IMR-90 (cell line): ENCODE results near the gene TCTA. TPM values are rescaled to one million over a fixed set of nuclear protein-coding genes. Genes with fewer than 3 reads are reported as not detected.

ENCODE experiments used
- ATAC-seq: fragments of 200-7000 bp; cut with Tn5 transposase; 2 replicates; pipeline ENCODE4 v1.9.1; 2020; ENCODE audit warnings: low read depth, mild to moderate bottlenecking, moderate library complexity
- BruUV-seq: library from RNA; stranded (reverse); fragments of 400-500 nt; replicated peaks from 2 replicates; lab custom pipeline; 2021; lab: Mats Ljungman, UMichigan
- CTCF ChIA-PET: fragments of 300-600 bp; formaldehyde crosslinking; extraction: SDS; loops from one replicate; lab custom pipeline; 2021; ENCODE audit warnings: antibody characterized with exemption; lab: Yijun Ruan, JAX
- POLR2A ChIA-PET: fragments of 300-600 bp; sonication (Branson Sonifier 250); formaldehyde crosslinking; loops from one replicate; lab custom pipeline; 2022; ENCODE audit warnings: antibody characterized with exemption; ENCODE audit not compliant: unreplicated experiment; lab: Charles Lee
- DNase-seq: peaks from one replicate; pipeline ENCODE4 v3.0.0; 2013
- H2AFZ ChIP-seq: replicated peaks from 2 replicates; pipeline ENCODE3; 2013; ENCODE audit warnings: low read length, mild to moderate bottlenecking; ENCODE audit not compliant: poor library complexity
- H2AK5ac ChIP-seq: 2 replicates; pipeline ENCODE4 v1.6.1; 2013; ENCODE audit warnings: low read depth, low read length, inconsistent platforms
- H2AK9ac ChIP-seq: replicated peaks from 2 replicates; pipeline ENCODE3; 2013; ENCODE audit warnings: mild to moderate bottlenecking, low read depth, low read length, moderate library complexity; ENCODE audit not compliant: poor library complexity
- H2BK120ac ChIP-seq: 2 replicates; pipeline ENCODE4 v1.6.1; 2013; ENCODE audit warnings: low read depth, low read length, inconsistent platforms
- H2BK15ac ChIP-seq: 3 replicates; pipeline ENCODE4 v1.6.1; 2013; ENCODE audit warnings: low read depth, low read length, inconsistent platforms
- H2BK20ac ChIP-seq: 2 replicates; pipeline ENCODE4 v1.6.1; 2013; ENCODE audit warnings: low read depth, mild to moderate bottlenecking, inconsistent platforms, low read length, moderate library complexity
- H2BK5ac ChIP-seq: 2 replicates; pipeline ENCODE4 v1.6.1; 2013; ENCODE audit warnings: mild to moderate bottlenecking, low read depth, low read length, inconsistent platforms; ENCODE audit not compliant: poor library complexity, severe bottlenecking
- H3K14ac ChIP-seq: replicated peaks from 2 replicates; pipeline ENCODE4 v1.6.1; 2013; ENCODE audit warnings: low read depth, low read length, inconsistent platforms
- H3K18ac ChIP-seq: 2 replicates; pipeline ENCODE4 v1.6.1; 2013; ENCODE audit warnings: low read depth, low read length, control low read depth
- H3K23ac ChIP-seq: 2 replicates; pipeline ENCODE4 v1.6.1; 2013; ENCODE audit warnings: low read depth, low read length, inconsistent platforms
- H3K27ac ChIP-seq: 2 replicates; pipeline ENCODE4 v1.5.1; 2013; ENCODE audit warnings: mild to moderate bottlenecking, control low read depth, low read length; ENCODE audit not compliant: insufficient read depth
- H3K27me3 ChIP-seq: 2 replicates; pipeline ENCODE4 v1.6.1; 2013; ENCODE audit warnings: low read length; ENCODE audit not compliant: control insufficient read depth, insufficient read depth
- H3K36me3 ChIP-seq: 2 replicates; pipeline ENCODE4 v1.6.1; 2013; ENCODE audit warnings: low read length, mixed read lengths; ENCODE audit not compliant: control insufficient read depth, insufficient read depth
- H3K4ac ChIP-seq: 2 replicates; pipeline ENCODE4 v1.6.1; 2013; ENCODE audit warnings: low read depth, low read length, inconsistent platforms
- H3K4me1 ChIP-seq: 2 replicates; pipeline ENCODE4 v1.6.1; 2013; ENCODE audit warnings: low read length, mixed read lengths; ENCODE audit not compliant: control insufficient read depth, insufficient read depth
- H3K4me2 ChIP-seq: 2 replicates; pipeline ENCODE4 v1.6.1; 2013; ENCODE audit warnings: low read depth, mild to moderate bottlenecking, control low read depth, low read length, moderate library complexity
- H3K4me3 ChIP-seq: 2 replicates; pipeline ENCODE4 v1.5.1; 2013; ENCODE audit warnings: low read depth, mild to moderate bottlenecking, control low read depth, low read length, moderate library complexity; ENCODE audit not compliant: insufficient read depth
- H3K56ac ChIP-seq: 2 replicates; pipeline ENCODE4 v1.6.1; 2013; ENCODE audit warnings: low read length, inconsistent platforms; ENCODE audit not compliant: insufficient read depth; ENCODE audit errors: extremely low read depth
- H3K79me1 ChIP-seq, 2 experiments: 2 replicates each; pipeline ENCODE4 v1.6.1; 2013; ENCODE audit warnings: low read length in 2 of 2, inconsistent platforms in 1 of 2, low read depth in 1 of 2
- H3K9ac ChIP-seq: 2 replicates; pipeline ENCODE4 v1.6.1; 2013; ENCODE audit warnings: low read depth, low read length, control low read depth
- H3K9me1 ChIP-seq: 2 replicates; pipeline ENCODE4 v1.6.1; 2013; ENCODE audit warnings: low read length, inconsistent platforms; ENCODE audit not compliant: insufficient read depth
- H3K9me3 ChIP-seq: 2 replicates; pipeline ENCODE4 v1.6.1; 2013; ENCODE audit warnings: low read length; ENCODE audit not compliant: control insufficient read depth, insufficient read depth
- H4K20me1 ChIP-seq: 2 replicates; pipeline ENCODE4 v1.6.1; 2013; ENCODE audit warnings: low read length, inconsistent platforms; ENCODE audit not compliant: insufficient read depth
- H4K5ac ChIP-seq: 2 replicates; pipeline ENCODE4 v1.6.1; 2013; ENCODE audit warnings: mild to moderate bottlenecking, low read depth, low read length, control low read depth
- H4K8ac ChIP-seq, 2 experiments: 2 replicates each; pipeline ENCODE4 v1.6.1; 2013; ENCODE audit warnings: low read depth in 2 of 2, low read length in 2 of 2, control low read depth in 1 of 2, inconsistent platforms in 1 of 2
- H4K91ac ChIP-seq: 2 replicates; pipeline ENCODE4 v1.6.1; 2013; ENCODE audit warnings: low read depth, low read length, inconsistent platforms; ENCODE audit not compliant: insufficient read depth
- BHLHE40 ChIP-seq: fragments of 150-350 bp; IDR thresholded peaks from 2 replicates; pipeline ENCODE4 v1.6.1; 2016; ENCODE audit warnings: mild to moderate bottlenecking, low read depth, low read length
- CEBPB ChIP-seq: IDR thresholded peaks from 2 replicates; pipeline ENCODE4 v1.6.1; 2012; ENCODE audit warnings: low read depth, low read length, improper control_type of control experiment
- CHD1 ChIP-seq: IDR thresholded peaks from 2 replicates; pipeline ENCODE4 v1.6.1; 2012; ENCODE audit warnings: low read depth, low read length, improper control_type of control experiment
- CTCF ChIP-seq: conservative IDR thresholded peaks from 2 replicates; pipeline ENCODE4 v1.5.1; 2012; ENCODE audit warnings: mild to moderate bottlenecking, low read depth, low read length, improper control_type of control experiment
- ELK1 ChIP-seq: fragments of 150-350 bp; IDR thresholded peaks from 2 replicates; pipeline ENCODE4 v1.6.1; 2016; ENCODE audit warnings: low read depth, mild to moderate bottlenecking, low read length, moderate library complexity, borderline replicate concordance
- FOS ChIP-seq: fragments of 150-350 bp; IDR thresholded peaks from 2 replicates; pipeline ENCODE4 v1.6.1; 2016; ENCODE audit warnings: low read depth, low read length
- MAFK ChIP-seq: IDR thresholded peaks from 2 replicates; pipeline ENCODE4 v1.6.1; 2012; ENCODE audit warnings: low read depth, low read length, improper control_type of control experiment
- MAZ ChIP-seq: IDR thresholded peaks from 2 replicates; pipeline ENCODE4 v1.6.1; 2012; ENCODE audit warnings: low read depth, mild to moderate bottlenecking, low read length, improper control_type of control experiment, moderate library complexity, borderline replicate concordance
- MXI1 ChIP-seq: IDR thresholded peaks from 2 replicates; pipeline ENCODE4 v1.6.1; 2012; ENCODE audit warnings: low read depth, mild to moderate bottlenecking, low read length, moderate library complexity, borderline replicate concordance
- NFE2L2 ChIP-seq: fragments of 150-350 bp; IDR thresholded peaks from 2 replicates; pipeline ENCODE4 v1.6.1; 2016; ENCODE audit warnings: low read depth, mild to moderate bottlenecking, low read length
- POLR2A ChIP-seq: IDR thresholded peaks from 2 replicates; pipeline ENCODE4 v1.6.1; 2012; ENCODE audit warnings: mild to moderate bottlenecking, low read depth, low read length
- RAD21 ChIP-seq: IDR thresholded peaks from 2 replicates; pipeline ENCODE4 v1.6.1; 2012; ENCODE audit warnings: low read length, improper control_type of control experiment
- RCOR1 ChIP-seq: IDR thresholded peaks from 2 replicates; pipeline ENCODE4 v1.6.1; 2012; ENCODE audit warnings: mild to moderate bottlenecking, low read length, improper control_type of control experiment; ENCODE audit not compliant: insufficient replicate concordance
- RFX5 ChIP-seq: IDR thresholded peaks from 2 replicates; pipeline ENCODE4 v1.8.0; 2012; ENCODE audit warnings: low read depth, mild to moderate bottlenecking, low read length, moderate library complexity
- SMC3 ChIP-seq: fragments of 150-350 bp; IDR thresholded peaks from 2 replicates; pipeline ENCODE4 v1.6.1; 2016; ENCODE audit warnings: low read depth, mild to moderate bottlenecking, antibody characterized with exemption, low read length, moderate library complexity
- USF2 ChIP-seq: fragments of 150-350 bp; IDR thresholded peaks from 2 replicates; pipeline ENCODE4 v1.6.1; 2017; ENCODE audit warnings: mild to moderate bottlenecking, antibody characterized with exemption, low read length, low read depth
- WGBS, 2 experiments: methylation state at CpG; one replicate each; pipeline versions ENCODE4 v1.1.5 to v1.1.7; 2013; ENCODE audit warnings: missing lambda C conversion rate in 2 of 2; ENCODE audit not compliant: insufficient read length in 1 of 2; ENCODE audit errors: extremely low coverage in 2 of 2; 5-methylcytosine and 5-hydroxymethylcytosine counted together
- dilution Hi-C: fragments of 300-500 bp; cut with HindIII; formaldehyde crosslinking; loops from one replicate; pipeline ENCODE4 v1.14.3; 2018; ENCODE audit warnings: low sequenced_read_pairs; ENCODE audit not compliant: unreplicated experiment
- in situ Hi-C: fragments of 300-500 bp; cut with MboI; formaldehyde crosslinking; loops from 3 replicates; pipeline ENCODE4 v1.14.3; 2019; ENCODE audit warnings: low sequenced_read_pairs, inconsistent platforms, mixed read lengths
- intact Hi-C: fragments of 100-400 bp; cut with micrococcal nuclease; formaldehyde crosslinking; loops from 2 replicates; pipeline ENCODE4 v1.10.0; 2022
- polyA plus RNA-seq, 3 experiments: library from polyadenylated mRNA; depleted of rRNA; stranded (reverse); fragments of >200 nt; gene quantifications; 2 replicates each; pipeline ENCODE4 v1.2.3, GENCODE V29; 2012; ENCODE audit warnings: low replicate concordance in 1 of 3
- total RNA-seq: library from RNA; depleted of rRNA; stranded (reverse); fragments of >200 nt; gene quantifications from 2 replicates; pipeline ENCODE4 v1.2.3, GENCODE V29; 2012

Gene TCTA
- total and polyA plus RNA-seq, 2 of the 4 experiments (the other 2 are of a cell fraction), result 15.1 to 46.6 TPM

- dilution Hi-C loops, result no loop called here
- intact Hi-C loops, result no loop called here
- Histone ChIP-seq H4K5ac (no peak overlapping the region), H3K79me1 (peaks cover 7 to 62% of the 10 kb centered on the region in 2 experiments; a peak in 3 of 4 replicates), H3K14ac (no peak overlapping the region), H2BK5ac (no peak overlapping the region), H2AK5ac (no peak overlapping the region), H2AK9ac (no peak overlapping the region), H3K36me3 (peaks cover 23% of the 10 kb centered on the region), H3K23ac (no peak overlapping the region), H3K18ac (no peak overlapping the region), H4K8ac (no peak overlapping the region), H3K27me3 (no peaks in the 10 kb centered on the region), H3K9ac (no peak overlapping the region), H3K4ac (no peak overlapping the region), H3K56ac (no peak overlapping the region), H2AFZ (no peak overlapping the region), H4K20me1 (peaks cover 96% of the 10 kb centered on the region), H2BK15ac (no peak overlapping the region), H3K4me1 (peaks cover 2% of the 10 kb centered on the region; the same call in 1 of the 2 replicates), H3K4me3 (no peak overlapping the region), H3K9me1 (peaks cover 11% of the 10 kb centered on the region), H2BK20ac (no peak overlapping the region), H4K91ac (no peak overlapping the region), H3K4me2 (no peak overlapping the region), H3K9me3 (no peaks in the 10 kb centered on the region), H3K27ac (no peak overlapping the region), H2BK120ac (no peak overlapping the region)
- no TSS peak for BruUV-seq
- DNase-seq, result peak; percentile 38
- in situ Hi-C loops, result no loop called here
- ATAC-seq, result no peak
- ChIA-PET POLR2A (no interaction called here), CTCF (no interaction called here)
- WGBS, 2 experiments, result 100% methylated on average over 1 of the region's 1 CpG; no CpG with 5 or more reads in 1 of the 2 experiments
- TF ChIP-seq RAD21 (no peak), BHLHE40 (no peak), FOS (no peak), RCOR1 (peak; percentile 38), USF2 (no peak), RFX5 (no peak), NFE2L2 (no peak), MAFK (no peak), POLR2A (no peak), CEBPB (peak; percentile 85), CHD1 (no peak), SMC3 (no peak), CTCF (no peak), MAZ (no peak), ELK1 (no peak), MXI1 (no peak)
Measured at GRCh38 chr3:49377483-49377882, 34.7 kb upstream of the TCTA start.
